Measurements from ENCODE around the gene UIMC1. TPM values are rescaled to one million over a fixed set of nuclear protein-coding genes. Genes with fewer than 3 reads are reported as not detected.

UIMC1 gene
- total and polyA plus RNA-seq, 2 of the 13 experiments (the other 11 are each of a cell fraction or from before 2014, with no cell fraction given): 18.9 to 32.7 TPM

- H3K27ac ChIP-seq (ENCODE audit: extremely low read length, insufficient read depth, low read length): no peak overlapping the region
- H3K9ac ChIP-seq (ENCODE audit: insufficient read depth, low read depth, low read length): no peak overlapping the region
- H3K79me2 ChIP-seq (ENCODE audit: insufficient read depth, low read length): no peaks in the 10 kb centered on the region
- H3K9me3 ChIP-seq (ENCODE audit: low read length): no peaks in the 10 kb centered on the region
- ATAC-seq: no peak
- FAIRE-seq: no peak
- peaks cover 24 to 88% of the 10 kb centered on the region in 2 experiments for H3K27me3 ChIP-seq (ENCODE audit: control insufficient read depth in 1 of 2, insufficient read depth in 2 of 2, low read length in 2 of 2)
- POLR2A ChIA-PET: no interaction called here
- H3K4me1 ChIP-seq (ENCODE audit: insufficient read depth, low read length): peaks cover 8% of the 10 kb centered on the region; the same call in 1 of the 2 replicates
- no peak for DNase-seq (ENCODE audit: low spot score)
- TF ChIP-seq ZNF326 (CRISPR knock-in tag; IDR thresholded peaks at IDR 0.05; ENCODE audit: borderline replicate concordance): no peak
- BruUV-seq (replicated peaks): no TSS peak
- CTCF ChIA-PET (ENCODE audit: low intra/inter-chr PET ratio, low total read pairs): no interaction called here
- in situ Hi-C loops (cut with HindIII; ENCODE audit: extremely low pct_ligation_motif_present, low pct_unique_long_range_greater_than_20kb): no loop called here
- H3K4me2 ChIP-seq (ENCODE audit: low read depth, low read length): no peak overlapping the region; the same call in 1 of the 2 replicates
- no peaks in the 10 kb centered on the region for H4K20me1 ChIP-seq (ENCODE audit: insufficient read depth, low read length)
- no peak overlapping the region for H3K4me3 ChIP-seq (replicated peaks in 1 of 3; ENCODE audit: insufficient read depth in 1 of 3, low read depth in 2 of 3, low read length in 3 of 3)
- H2AFZ ChIP-seq (ENCODE audit: low read length): no peak overlapping the region
- WGBS (ENCODE audit: low lambda C conversion rate): 42% methylated on average over 23 of the region's 26 CpGs
- intact Hi-C loops (cut with micrococcal nuclease; ENCODE audit: unreplicated experiment): no loop called here
- H3K36me3 ChIP-seq (replicated peaks in 1 of 2; ENCODE audit: control insufficient read depth in 1 of 2, insufficient read depth in 2 of 2, low read length in 2 of 2): no peaks in the 10 kb centered on the region
These were observed 126.1 kb downstream of the UIMC1 start for GRCh38 chr5:176880366-176881020.

- no peaks in the 10 kb centered on the region for H3K9me3 ChIP-seq (ENCODE audit: low read length)
- in situ Hi-C loops (cut with HindIII; ENCODE audit: extremely low pct_ligation_motif_present, low pct_unique_long_range_greater_than_20kb): no loop called here
- CTCF ChIA-PET (ENCODE audit: low intra/inter-chr PET ratio, low total read pairs): no interaction called here
- H4K20me1 ChIP-seq (ENCODE audit: insufficient read depth, low read length): no peaks in the 10 kb centered on the region
- BruUV-seq (replicated peaks): no TSS peak
- H3K4me3 ChIP-seq (replicated peaks in 1 of 3; ENCODE audit: insufficient read depth in 1 of 3, low read depth in 2 of 3, low read length in 3 of 3): no peak overlapping the region
- POLR2A ChIA-PET: no interaction called here
- no peak overlapping the region; the same call in 1 of the 2 replicates for H3K4me2 ChIP-seq (ENCODE audit: low read depth, low read length)
- peaks cover 28 to 91% of the 10 kb centered on the region in 2 experiments for H3K27me3 ChIP-seq (ENCODE audit: control insufficient read depth in 1 of 2, insufficient read depth in 2 of 2, low read length in 2 of 2)
- peaks cover 8% of the 10 kb centered on the region; the same call in 1 of the 2 replicates for H3K4me1 ChIP-seq (ENCODE audit: insufficient read depth, low read length)
- TF ChIP-seq ZNF687 (CRISPR knock-in tag; IDR thresholded peaks at IDR 0.05) (peak; percentile 25; the same call in 1 of the 2 replicates), SALL1 (CRISPR knock-in tag; IDR thresholded peaks at IDR 0.05) (no peak)
- no peak overlapping the region for H3K27ac ChIP-seq (ENCODE audit: extremely low read length, insufficient read depth, low read length)
- ATAC-seq (peak; percentile 20), FAIRE-seq (no peak), DNase-seq (ENCODE audit: low spot score) (no peak)
- 62% methylated on average over 3 of the region's 23 CpGs for WGBS (ENCODE audit: low lambda C conversion rate)
- intact Hi-C loops (cut with micrococcal nuclease; ENCODE audit: unreplicated experiment): no loop called here
- H3K9ac ChIP-seq (ENCODE audit: insufficient read depth, low read depth, low read length): no peak overlapping the region
- H2AFZ ChIP-seq (ENCODE audit: low read length): no peak overlapping the region
- no peaks in the 10 kb centered on the region for H3K79me2 ChIP-seq (ENCODE audit: insufficient read depth, low read length)
- no peaks in the 10 kb centered on the region for H3K36me3 ChIP-seq (replicated peaks in 1 of 2; ENCODE audit: control insufficient read depth in 1 of 2, insufficient read depth in 2 of 2, low read length in 2 of 2)
These were observed 126.8 kb downstream of the UIMC1 start for GRCh38 chr5:176879663-176880361.
